HG02884 (cell line): ENCODE results near the gene CXCL17.

Experiments used
- ATAC-seq: cut with Tn5 transposase; IDR thresholded peaks from one replicate; pipeline ENCODE4 v1.9.1; 2021; ENCODE audit warnings: mild to moderate bottlenecking, moderate library complexity; ENCODE audit not compliant: unreplicated experiment

The CXCL17 gene

DNA sequence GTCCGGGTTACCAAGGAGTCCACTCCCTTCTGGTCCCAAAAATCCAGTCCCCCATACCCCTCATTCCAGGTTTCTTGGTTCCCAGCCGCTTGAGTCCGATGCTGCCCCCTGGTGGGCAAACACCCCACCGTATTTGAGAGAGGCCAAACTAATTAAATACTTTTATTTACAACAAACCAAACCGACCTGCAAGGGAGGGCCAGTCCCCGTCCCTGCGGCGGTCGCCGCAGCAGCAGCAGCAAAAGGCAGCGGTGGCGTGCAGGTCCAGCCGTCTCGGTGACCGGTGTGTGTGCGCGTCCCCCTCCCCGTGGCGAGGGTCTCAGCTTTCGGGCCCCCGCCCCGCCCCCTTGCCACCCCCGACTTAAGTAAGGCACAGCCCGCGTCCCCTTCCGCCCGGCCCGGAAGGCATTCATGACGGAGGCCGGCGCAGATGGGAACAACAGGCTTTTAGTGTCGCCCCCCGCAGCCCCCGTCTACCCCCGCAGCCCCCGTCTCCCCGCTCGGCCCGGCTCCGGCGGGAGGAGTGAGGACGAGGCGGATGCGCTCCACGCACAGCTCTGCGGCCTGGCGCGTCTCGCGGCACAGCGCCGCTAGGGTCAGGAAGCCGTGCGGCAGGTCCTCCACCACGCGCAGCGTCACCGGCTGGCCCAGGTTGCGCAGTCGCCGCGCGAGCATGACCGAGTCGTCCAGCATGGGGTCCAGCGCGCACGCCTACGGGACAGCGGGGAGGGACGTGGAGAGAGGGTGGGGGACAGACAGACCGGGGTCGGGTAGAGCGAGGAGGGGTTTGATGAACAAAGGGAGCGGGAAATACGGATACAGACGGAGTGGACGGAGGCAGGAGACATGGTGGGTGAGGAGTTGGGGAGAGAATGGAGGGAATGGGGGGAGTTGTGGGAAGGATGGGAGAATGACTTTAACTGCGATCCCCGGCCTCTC, 41.1 kb downstream of the CXCL17 start:
- ATAC-seq: no peak

DNA sequence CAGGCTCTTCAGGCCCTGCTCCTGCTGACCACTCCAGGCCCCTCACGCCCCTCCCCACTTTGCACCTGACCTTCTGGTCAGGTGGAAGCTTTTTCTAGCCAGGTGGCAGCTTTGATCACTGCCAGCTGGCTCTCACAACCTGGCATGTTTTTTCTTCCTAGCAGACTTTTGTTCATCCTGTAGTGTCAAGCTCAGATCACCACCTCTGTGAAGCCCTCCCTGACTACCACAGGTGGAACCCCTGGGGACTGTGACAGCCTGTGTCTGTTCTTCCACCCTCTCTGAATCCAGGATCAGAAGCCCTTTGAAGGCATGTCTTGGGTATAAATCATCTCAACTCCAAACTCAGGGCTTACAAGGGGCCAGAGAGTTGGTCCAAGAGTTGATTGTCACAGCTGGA, 42.3 kb downstream of the CXCL17 start:
- ATAC-seq: no peak

DNA sequence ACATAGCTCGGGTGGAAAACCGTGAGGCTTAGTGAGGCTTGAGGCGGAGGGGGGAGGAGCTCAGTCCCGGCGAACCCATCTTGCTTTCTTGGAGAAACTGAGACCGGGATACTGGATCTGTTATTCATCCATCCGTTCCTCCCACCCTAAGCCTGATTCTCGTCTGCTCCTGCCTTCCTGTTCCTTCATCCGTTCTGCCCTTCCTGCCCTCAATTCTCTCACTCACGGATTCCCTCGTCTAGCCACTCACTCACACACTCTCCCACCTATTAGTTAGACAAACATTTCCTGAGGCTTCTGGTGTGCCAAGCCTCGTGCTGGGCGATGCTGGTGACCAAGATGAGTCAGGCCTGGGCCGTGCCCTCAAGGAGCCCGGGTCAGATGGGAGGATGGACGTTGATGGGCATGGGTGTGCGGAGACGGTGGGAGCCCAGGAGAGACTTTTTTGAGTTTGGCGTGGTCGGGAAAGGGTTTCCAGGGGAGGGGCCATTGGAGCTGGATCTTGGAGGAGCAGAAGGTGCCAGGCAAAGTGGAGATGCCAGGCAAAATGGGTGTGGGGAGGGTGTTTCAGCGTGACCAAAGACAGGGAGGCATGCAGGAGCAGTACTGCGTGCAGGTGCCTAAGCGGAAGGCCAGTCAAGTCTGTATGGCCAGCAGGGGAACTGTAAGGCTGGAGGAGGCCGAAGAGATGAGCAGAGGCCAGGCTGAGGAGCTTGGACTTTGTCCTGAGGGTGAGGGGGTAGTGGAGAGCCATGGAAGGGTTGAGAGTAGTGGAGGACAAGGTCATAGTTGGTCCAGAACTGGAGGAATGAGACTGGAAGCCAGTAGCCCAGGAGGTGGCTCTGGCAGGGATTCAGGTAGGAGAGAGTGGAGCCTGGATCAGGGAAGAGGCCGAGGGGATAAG, 45.2 kb downstream of the CXCL17 start:
- ATAC-seq: no peak

DNA sequence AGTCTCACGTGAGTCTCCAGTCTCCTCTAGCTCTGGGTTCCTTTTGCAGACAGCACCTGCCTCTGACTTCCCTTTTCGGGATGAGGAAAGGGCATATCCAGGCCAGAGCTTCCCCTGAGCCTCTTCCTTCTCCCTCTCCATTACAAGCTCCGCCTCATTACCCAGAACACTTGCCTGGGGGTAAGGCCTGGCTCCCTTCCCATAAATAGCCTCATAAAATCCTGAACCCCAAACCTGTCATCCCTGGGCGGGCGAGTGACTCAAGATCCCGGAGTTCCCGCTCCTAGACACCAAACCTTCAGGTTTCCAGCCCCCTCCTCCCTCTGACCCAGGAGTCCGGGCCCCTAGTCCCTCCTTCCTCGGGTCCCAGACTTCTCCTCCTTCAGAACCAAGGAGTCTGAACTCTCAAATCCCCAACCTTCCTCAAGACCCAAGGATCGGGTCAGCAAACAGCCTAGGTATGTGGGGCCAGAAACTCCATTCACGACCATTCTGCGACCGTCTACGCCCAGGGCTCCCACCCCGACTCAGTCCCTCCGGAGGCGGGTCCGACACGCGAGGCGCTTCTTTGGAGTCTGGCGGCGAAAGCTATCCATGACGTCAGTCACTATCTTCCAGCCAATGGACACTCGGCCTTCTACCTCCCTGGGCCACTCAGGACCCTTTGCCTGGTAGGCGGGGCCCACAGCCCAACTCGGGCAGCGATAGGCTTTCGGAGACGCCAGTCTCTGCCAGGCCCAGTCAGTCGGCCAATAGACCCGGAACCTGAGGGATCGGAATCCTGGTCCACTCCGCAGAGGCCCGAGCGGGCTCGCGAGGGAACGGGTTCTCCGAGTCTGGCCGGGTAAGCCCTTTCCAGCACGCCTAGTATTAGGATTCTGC, 46.1 kb downstream of the CXCL17 start:
- ATAC-seq: peak; percentile 94

DNA sequence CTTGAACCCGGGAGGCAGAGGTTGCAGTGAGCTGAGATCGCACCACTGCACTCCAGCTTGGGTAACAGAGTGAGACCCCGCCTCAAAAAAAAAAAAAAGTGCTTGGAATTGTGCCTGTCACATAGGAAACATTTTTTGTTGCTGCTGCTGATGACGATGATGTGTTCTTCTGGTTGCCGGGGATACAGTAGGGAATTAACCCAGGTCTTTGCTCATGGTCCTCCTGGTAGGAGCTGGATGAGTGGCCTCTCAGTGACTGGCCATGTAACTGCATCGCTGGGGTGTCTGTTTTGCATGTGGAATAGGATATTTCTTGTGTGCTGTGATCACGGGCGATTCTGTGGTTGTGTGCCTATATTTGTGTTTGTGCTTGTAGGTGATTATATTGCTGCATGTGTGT, 48.0 kb downstream of the CXCL17 start:
- ATAC-seq: no peak

DNA sequence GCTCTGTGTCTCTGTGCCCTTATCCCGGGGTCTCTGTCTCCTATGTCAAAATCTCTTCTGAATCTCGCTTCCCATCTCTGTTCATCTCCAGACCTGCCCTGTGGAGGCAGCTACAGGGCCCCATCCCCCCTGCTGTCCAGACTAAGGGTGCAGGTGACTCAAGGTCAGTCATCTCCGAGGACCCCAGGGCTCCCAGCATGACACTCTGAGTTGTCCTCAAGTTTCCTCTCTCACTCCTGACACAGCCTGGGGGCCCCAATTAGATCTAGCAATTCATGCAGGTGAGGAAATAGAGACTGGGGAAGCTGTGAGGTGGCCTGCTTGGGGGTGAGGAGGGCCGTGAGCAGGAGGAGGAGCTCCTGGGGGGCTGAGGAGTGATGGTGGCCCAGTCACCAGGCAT, 50.6 kb downstream of the CXCL17 start:
- no peak for ATAC-seq

DNA sequence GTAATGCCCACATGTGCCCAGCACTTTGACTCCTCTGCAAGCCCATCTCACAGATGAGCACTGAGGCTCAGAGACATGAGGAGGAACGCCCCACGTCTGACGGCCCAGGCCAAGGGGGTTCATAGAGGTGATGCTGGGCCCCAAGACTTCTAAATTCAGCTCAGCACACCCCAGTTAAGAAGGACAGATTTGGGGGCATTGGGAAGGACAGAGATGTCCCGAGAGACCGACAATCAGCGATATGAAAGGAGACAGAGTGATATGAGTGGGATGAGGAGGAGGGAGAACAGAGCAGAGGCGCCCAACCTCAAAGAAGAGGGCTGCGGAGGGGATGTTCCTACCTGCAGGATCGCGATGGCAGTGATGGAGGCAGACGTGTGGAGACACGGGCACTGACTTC, 52.8 kb downstream of the CXCL17 start, which contains the start of gene CNFN:
CNFN (minus strand) TSS at position 399 of the 400 bp plus-strand sequence. CDS start 1,260 bp downstream, outside the sequence.
- ATAC-seq: no peak

DNA sequence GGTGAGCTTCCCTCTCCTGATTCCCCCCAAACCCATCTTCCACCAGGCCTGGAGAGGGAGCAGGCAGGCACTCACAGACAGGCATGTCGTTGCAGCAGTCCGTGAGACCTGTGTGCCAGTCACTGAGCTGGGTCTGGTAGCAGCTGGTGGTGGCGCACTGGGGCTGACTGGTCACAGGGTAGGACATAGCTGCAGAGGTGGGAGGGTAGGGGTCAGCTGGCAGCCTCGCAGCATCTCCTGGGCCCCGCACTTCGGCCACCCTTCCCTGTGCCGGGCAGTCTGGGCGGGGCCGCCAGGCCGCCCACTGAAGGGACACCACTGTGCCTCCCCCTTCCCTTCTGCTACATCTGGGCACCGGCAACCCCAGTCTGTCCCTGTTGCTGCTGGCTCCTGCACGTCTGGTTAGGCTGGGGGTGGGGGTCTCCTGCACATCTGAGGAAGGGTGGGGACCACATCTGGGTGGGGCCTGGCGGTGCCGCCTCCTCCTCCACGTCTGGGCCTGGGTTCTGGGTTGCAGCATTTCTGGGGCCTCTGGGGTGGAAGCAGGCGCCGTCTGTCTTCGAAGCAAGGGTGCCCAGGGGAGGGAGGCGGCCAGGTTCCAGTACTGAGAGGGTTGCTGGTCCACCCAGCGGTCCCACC, 53.8 kb downstream of the CXCL17 start:
- no peak for ATAC-seq

DNA sequence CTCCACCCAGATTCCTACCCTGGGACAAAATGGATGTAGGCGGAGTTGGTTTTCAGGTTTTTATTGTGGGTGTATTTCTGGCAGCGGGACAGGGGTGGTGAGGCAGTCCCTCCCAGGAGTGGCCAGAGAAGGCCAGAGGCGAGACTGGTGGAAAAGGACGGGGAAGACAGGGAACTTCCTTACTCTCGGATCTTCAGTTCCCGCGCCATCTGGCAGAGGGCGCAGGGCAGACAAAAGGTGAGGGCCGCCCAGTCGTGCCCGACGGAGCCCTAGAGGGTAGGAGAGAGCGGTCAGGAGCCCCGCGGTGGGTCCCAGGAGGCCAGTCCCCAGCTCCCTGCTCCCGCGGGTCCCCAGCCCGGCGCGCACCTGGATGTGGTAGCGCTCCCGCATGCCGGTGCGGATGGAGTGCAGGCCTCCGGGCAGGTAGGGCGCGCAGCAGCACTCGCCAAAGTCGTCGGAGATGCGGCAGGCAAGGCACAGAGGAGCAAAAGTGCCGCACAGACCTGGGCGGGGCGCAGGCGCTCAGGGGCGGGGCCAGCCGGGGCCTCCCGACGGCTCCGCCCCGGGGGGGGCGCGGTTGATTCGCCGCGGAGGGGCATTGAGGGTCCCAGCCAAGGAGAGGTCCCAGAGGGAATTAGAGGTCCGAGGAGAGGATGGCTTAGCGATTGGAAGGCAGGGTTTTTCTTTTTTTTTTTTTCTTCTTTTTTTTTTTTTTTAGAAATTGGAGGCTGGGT, 55.6 kb downstream of the CXCL17 start:
- ATAC-seq: no peak

DNA sequence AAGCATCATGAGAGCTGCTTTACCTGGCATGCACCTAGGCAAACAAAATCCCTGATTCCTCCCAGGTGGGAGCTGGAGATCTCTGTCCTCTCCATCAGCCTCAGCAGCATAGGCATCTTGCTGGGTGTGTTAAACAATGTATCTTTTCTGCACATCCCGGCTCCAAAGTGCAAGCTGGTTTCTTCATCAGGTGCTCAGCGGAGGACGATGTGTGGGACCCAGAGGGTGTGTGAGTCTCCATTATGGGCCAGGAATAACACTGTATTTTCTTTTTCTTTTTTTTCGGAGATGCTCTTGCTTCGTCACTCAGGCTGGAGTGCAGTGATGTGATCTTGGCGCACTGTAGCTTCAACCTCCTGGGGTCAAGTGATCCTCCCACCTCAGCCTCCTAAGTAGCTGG, 62.6 kb downstream of the CXCL17 start:
- no peak for ATAC-seq
